NCI-H128 (cell line): ENCODE measurements around the gene ARL3.
"Not testable (repeated sequence)": the region's sequence is repeated elsewhere in the genome, so short reads cannot be mapped to it uniquely, and the experiment has no call there.

Experiments used
- DNase-seq: peaks from one replicate; lab custom pipeline; 2025; ENCODE audit not compliant: unreplicated experiment; lab: John Stamatoyannopoulos, UW

Gene ARL3

DNA sequence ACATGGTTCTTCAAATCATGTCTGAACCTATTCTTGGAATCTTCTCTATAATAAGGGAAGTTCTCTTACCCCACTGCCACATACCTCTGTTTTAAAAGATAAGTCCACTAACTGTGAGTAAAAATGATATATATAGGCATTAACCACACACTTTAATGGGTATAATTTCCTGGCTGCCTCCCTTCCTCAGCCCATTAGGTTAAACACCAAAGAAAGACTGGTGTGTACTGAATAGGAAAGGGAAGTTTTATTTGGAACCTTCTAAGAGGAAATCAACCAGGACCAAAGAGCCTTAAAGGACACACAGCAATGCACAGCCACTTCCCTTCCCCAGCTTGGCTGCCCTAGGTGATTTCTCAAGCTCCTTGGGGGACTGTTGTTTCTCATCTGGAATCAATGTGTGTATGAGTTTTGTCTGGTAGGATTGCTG is 24.5 kb upstream of the ARL3 start:
- DNase-seq = no peak

DNA sequence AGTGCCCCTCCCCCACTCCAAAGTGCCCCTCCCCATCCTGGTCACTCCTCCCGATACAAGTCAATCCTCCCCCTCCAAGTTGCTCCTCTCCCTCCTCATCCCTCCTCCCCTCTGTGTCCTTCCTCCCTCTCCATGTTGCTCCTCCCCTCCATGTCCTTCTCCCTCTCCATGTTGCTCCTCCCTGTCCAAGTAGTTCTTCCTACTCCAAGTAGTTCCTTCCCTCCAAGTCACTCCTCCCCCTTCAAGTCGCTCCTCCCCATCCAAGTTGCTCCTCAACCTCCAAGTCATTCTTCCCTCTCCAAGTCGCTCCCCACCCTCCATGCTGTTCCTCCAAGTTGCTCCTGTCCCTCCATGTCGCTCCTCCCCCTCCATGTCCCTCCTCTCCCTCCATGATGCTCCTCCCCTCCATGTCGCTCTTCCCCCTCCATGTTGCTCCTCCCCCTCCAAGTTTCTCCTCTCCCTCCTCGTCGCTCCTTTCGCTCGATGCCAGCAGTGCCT is 20.9 kb upstream of the ARL3 start:
- DNase-seq = no peak

DNA sequence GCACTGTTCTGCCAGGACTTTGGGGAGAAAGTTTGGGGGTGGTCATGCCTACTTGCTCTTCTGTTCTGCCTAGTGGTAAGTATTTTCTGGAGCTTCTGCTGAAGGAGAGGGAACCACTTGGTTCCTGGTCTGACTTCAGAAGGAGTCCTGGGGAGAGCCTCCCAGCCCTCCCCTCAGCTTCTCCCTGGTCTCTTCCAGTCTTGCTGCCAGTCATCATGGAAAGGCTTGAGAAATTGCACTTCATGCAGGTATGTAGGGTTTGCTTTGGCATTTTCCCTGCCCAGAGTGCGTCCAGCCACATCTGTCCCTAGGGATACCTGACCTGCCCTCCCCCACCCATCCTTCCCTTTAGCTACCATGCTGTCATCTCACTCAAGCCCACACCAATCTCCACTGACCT is 18.5 kb upstream of the ARL3 start:
- DNase-seq = no peak

DNA sequence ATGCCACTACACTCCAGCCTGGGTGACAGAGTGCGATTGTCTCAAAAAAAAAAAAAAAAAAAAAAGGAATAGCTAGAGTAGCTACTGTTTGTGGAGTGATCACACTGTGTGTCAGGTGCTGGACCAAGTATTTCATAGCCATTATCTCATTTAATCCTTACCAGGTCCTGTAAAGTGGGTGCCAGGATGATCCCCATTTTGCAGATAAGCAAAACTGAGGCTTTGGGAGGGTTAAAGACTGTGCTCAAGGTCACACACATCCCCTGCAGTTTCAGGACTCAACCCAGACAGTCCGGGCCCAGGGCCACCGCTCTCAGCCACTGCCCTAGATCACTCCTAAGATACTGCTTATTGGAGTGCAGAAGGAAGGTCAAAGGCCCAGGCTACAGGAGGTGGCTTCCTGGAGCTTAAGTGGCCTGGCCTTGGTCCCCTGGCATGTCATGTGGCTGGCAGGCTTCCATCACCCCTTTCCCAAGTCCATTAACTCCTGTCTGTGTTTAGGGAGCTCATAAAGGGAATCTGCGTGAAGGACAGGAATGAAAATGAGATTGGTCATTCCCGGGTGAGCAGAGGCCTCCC is 17.1 kb upstream of the ARL3 start:
- no peak for DNase-seq

DNA sequence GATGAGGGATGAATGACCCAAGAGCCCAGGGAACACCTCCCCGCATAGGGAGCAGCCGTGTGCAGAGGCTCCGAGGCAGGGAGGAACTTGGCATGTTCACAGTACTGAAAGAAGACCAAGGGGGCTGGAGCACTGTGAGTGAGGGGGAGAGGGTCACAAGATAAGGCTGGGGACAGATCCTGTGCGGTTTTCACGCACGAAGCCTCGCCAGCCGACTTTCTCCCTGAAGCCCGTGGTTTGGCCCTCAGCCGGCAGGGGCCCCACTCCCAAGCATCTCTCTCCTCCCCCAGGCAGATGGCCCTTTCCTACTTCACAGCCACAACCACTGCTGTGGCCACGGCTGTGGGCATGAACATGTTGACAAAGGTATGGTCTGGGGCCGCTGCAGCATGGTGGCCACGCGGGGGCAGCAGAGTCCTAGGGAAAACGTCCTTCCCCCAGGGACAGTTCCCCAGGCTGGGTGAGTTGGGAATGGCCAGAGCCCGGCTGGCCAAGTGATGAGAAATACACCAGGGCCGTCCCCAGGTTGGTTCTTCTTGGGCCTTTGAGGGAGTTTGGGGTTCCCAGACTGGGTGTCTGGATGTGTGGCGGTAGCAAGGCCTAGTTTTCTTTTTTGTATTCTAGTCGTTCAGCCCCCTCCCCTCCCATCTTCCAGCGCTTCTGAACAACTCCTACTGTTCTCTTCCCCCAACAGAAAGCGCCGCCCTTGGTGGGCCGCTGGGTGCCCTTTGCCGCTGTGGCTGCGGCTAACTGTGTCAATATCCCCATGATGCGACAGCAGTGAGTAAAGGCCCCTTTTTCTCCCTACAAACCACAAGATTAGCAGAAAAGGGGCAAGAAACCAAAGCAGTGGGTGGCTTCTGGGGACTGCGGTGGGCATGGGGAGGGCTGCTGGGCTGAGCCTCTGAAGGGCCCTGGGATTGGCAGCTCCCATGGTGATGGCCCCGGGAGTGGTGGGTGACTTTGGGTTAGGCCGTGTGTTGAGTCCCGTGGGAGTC is 15.1 kb upstream of the ARL3 start:
- DNase-seq = no peak

DNA sequence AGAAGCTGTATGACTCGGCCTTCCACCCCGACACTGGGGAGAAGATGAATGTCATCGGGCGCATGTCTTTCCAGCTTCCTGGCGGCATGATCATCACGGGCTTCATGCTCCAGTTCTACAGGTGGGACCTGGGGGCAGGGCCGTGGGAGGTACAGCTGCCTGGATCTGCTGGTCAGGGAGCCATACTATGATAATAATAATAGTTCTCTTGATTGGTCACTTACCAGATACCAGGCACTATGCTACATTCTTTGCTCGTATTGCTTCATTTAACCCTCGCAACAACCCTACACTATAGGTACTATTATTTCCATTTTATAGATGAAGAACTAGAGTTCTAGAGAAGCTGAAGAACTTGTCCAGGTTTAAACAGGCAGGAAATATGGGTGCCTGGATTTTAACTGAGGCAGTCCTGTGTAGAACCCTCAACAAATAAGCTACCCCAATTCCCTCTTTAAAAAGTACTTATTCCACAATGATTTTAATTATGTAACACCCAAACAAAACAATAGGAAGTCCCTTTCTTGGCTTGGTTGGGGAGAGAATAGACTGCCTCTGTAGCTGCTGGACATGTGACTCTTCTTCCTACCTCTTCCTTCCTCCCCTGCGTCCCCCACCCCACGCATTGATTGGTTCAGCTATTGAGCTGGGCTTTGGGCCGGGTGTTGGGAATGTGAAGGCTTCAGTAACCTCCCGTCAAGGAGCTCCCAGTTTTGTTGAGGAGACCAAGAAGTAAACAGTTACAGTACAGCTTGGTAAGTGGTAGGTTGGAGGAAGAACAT is 13.0 kb upstream of the ARL3 start:
- DNase-seq = no peak

DNA sequence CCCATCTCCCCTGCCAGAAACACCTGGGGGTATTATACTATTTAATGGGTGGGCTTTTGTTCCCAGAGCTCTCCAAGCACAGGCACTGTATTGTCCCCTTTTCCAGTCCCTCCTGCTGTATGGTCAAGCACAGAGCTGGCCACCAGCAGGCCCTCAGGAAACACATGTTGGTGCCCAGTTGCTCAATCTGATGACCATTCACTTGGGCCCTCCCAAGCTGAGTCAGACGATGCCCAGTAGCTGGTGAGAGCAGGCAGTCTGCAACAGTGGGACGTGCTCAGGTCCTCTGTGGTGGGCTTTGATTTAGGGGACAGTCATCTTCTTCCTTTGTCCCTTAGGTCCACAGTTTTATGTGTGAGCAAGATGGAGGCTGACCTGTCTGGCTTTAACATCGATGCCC is 12.1 kb upstream of the ARL3 start:
- DNase-seq = no peak

DNA sequence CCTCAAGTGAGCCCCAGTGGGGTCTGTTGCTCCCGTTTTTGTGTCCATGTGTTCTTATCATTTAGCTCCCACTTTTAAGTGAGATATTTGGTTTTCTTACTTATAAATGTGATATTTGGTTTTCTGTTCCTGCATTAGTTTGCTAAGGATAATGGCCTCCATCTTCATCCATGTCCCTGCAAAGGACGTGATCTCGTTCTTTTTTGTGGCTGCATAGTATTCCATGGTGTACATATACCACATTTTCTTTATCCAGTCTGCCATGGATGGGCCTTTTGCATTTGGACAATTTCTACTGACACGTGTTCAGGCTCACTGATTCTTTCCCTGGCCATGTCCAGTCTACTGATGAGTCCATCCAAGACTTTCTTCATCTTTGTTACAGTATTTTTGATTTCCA is 9.8 kb upstream of the ARL3 start:
- no peak for DNase-seq

DNA sequence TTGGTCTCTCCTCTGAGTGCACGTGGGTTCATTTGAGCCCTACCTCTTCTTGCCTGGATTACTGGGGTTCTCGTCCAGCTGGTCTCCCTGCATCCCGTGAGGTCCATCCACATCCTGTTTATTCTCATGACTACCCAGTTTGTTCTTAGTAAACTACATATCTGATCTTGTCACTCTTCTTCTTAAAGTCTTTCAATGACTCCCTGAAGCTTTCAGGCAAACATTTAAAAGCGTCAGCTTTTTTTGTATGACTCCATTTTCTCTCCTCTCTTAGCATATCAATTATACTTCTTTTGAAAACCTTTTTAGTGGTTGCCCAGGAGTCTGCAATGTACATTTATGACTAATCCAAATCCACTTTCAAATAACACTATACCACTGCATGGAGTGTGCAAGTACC is 7.8 kb upstream of the ARL3 start:
- no peak for DNase-seq

DNA sequence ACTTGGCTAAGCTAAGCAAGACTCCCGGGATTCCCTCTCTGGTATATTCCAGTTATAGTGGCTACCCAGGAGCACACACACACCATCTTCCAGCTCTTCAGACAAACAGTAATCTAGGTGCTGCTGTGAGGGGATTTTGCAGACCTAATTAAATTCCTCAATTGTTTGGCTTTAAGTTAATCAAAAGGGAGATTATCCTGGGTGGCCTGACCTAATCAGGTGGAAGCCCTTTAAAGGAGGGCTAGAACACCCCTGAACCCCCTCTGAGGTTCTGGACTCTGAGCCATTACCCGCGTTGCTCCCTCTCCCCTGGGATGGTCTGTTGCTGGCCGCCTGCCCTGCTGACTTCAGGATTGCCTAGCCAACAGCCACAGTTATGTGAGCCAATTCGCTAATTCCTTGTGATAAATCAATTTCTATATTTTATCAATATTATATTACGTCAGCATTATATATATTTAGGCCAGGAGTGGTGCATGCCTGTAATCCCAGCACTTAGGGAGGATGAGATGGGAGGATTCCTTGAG is 6.6 kb upstream of the ARL3 start:
- no peak for DNase-seq

DNA sequence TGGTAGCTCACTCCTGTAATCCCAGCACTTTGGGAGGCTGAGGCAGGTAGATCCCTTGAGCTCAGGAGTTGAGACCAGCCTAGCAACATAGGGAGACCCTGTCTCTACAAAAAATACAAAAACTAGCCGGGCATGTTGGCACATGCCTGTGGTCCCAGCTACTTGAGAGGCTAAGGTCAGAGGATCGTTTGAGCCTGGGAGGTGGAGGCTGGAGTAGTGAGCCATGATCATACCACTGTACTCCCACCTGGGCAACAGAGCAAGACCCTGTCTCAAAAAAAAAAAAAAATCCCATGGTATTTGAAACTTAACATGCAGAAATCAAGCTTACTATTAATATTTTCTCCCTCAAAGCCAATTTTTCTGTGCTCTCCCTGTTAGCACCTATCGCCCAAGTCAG is 6.1 kb upstream of the ARL3 start:
- DNase-seq = no peak

DNA sequence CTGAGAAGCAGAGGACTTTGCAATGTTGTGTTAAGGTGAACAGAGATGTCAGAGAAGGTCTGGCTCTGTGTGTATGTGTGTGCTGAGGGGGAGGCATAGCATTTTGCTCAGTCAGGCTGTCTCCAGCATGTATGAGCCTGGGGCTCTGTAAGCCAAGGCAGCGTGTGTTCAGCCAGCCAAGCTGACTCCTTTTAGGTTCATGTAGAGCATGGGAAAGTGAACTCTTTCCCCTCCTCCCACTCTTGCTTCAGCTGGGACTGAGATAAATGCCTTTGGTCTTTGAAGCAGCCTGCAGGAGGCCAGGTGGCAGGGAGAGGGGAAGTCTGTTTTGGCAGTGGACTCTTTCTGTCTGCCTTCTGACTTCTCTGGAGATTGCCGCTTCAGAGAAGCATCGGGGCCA is 4.0 kb upstream of the ARL3 start:
- DNase-seq = no peak

DNA sequence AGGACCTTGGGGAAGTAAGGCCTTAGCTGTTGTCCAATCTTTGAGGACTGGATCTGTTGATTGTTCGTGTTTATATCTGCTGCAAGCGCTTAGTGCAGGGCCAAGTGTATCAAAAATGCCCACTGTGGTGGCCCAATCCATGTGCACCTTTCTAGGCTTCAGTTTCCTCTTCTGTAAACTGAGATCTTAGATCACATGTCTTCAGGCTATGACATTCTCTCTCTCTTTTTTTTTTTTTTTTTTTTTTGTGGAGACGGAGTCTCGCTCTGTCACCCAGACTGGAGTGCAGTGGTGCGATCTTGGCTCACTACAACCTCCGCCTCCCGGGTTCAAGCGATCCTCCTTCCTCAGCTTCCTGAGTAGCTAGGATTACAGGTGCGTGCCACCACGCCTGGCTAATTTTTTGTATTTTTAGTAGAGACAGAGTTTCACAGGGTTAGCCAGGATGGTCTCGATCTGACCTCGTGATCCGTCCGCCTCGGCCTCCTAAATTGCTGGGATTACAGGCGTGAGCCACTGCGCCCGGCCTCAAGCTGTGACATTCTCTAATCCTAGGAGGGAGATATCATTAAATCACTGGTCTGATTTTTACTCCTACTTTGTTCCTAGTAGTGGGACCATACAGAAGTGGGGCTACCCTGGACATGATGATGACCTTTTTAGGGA is 2.8 kb upstream of the ARL3 start:
- DNase-seq = not testable (repeated sequence)

DNA sequence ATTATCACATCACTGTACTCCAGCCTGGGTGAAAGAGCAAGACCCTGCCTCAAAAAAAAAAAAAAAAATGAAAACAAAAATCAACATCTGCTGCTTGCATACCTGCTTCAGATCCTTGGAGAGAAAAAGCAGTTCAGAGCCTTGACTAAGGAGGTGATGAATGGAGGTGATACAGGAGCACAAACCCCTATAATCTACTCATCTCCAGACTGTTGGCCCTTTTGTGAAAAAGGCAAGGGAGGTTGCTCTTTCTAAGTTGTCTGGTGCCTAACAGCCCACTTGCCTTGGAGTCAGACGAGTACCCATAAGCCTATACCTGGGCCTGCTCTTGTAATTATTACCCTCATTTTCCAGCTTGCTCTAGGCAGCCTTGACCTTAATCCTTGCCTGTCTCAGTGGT is 1.7 kb upstream of the ARL3 start:
- no peak for DNase-seq

DNA sequence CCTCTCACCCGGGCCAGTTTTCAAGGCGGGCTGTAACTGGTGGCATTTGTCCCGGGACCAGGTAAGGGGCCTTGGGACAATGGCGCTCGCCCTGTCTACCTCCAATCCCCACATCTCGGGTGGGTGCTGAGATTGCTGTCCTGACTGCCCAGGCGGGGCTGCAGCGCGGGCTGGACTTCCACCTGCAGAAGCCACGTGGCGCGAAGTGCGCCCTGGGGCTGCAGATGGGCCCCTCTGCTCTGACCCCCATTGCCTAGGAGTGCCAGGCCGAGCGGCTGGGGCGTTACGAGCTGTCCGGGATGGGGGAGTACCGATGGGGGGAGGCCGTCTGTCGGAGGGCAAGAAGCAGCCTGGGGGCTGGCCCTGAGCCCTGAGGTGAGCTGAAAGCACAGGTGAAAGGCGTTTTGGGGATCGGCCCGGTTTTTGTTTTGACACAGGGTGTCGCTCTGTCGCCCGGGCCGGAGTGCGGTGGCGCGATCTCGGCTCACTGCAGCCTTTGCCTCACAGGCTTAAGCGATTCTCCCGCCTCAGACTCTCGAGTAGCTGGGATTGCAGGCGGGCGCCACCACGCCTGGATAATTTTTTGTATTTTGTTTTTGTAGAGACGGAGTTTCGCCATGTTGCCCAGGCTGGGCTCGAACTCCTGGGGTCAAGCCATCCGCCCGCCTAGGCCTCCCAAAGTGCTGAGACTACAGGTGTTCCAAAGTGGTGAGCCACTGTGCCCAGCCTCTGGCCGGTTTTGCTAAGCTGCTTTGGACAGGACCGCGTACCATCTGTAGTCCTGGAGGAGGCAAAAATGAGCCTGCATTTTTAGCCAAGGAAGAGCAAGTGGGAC is 641 bp upstream of the ARL3 start, which contains the start of gene SFXN2:
Gene SFXN2, plus strand, starts transcription at position 16 of the 835 bp plus-strand sequence. CDS start 12,001 bp downstream, outside the sequence.
- DNase-seq = no peak

DNA sequence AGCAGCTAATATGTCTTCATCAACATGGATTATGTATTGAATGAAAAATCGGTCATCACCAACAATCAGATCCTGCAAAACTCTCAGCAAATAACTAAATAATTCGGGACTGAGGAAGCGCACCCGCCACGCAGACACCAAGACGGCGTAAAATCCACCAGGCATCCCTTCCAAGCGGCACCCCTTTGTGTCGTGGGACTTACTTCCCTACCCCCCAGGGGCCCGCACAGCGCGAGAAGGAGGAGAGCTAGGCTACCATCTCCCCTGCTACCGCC is 721 bp downstream of the ARL3 start:
- no peak for DNase-seq

DNA sequence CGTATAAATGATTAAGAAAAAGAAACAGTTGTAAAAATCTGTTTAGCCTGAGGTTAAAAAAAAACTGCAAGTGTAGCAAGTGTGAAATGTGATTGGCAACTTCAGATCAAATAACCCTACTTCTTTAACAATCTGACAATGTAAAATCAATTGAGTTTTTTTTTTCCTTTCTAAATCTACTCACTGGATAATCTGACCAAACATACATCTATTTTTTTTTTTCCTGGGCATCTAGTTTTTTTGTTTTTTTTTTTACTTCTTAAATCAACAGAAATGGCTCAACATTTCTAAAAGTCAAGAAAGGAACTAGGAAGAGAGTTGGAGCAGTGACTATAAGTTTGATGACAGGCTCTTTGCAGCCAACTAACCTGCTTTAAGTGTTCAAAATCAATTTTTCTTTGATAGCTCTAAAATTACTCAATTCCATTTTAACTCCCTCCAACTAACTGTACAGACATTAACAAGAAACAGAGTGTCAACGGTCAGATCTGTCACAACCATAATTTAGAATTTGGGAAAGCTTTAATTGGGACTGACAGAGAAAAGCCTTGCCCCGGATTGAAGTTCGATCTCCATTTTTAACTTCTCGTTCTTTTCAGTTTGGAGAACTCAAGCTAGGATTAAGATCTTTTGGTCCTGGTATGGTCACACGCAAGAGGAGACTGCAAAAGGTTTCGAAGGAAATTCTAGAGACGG is 1.2 kb downstream of the ARL3 start:
- no peak for DNase-seq

DNA sequence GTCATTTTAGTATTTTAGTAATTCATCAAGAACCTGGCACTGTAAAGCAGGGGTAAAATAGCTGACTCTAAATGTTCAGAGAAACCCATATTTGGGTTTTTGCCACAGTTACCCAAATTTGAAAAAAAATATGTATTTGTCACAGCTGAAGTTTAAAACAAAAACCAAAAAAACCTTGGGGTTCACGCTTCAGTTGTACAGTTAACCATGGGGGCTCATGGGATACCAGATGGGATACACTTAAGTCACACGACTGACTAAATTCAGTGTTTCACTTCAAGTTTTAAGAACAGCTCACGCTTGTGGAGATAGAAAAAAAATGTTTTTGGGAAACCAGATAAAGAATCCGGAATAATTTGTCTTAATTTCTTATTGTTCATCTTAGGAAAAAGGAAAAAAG is 2.1 kb downstream of the ARL3 start:
- no peak for DNase-seq

DNA sequence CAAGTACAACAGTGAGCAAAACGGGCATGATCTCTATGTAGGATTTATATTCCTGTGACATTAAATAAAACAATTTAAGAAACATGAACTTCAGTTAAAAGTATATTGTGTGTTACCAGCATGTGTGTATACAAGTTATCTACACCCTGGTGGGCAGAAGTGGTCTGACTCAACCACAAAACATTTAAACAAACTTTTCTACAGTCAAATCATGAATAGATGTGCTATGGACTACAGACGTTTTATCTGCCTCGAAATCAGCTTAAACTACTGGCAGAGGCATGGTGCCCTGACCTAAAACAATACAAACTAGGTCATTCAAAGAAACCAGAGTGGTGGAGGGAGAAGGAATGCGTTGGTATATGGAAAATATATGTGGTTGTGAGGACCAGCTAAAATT is 3.6 kb downstream of the ARL3 start:
- DNase-seq = no peak
